Endodermal cell (in vitro differentiated cells): ENCODE data around the gene ERMP1. TPM values are rescaled to one million over a fixed set of nuclear protein-coding genes. Genes with fewer than 3 reads are reported as not detected.
"Not testable (repeated sequence)": the region's sequence is repeated elsewhere in the genome, so short reads cannot be mapped to it uniquely, and the experiment has no call there.

Experiments
- DNase-seq: peaks from one replicate; pipeline ENCODE4 v3.0.0-alpha.2; 2017
- H3K27ac ChIP-seq: 2 replicates; pipeline ENCODE4 v1.5.1; 2013; ENCODE audit warnings: mild to moderate bottlenecking, low read depth, low read length, moderate library complexity
- H3K27me3 ChIP-seq: 2 replicates; pipeline ENCODE4 v1.6.1; 2013; ENCODE audit warnings: mild to moderate bottlenecking, low read length, moderate library complexity; ENCODE audit not compliant: insufficient read depth, control insufficient read depth, poor library complexity, severe bottlenecking
- H3K36me3 ChIP-seq: 2 replicates; pipeline ENCODE4 v1.7.0; 2013; ENCODE audit warnings: mild to moderate bottlenecking, low read length, moderate library complexity; ENCODE audit not compliant: control insufficient read depth, insufficient read depth
- H3K4me1 ChIP-seq: one replicate; pipeline ENCODE4 v1.7.0; 2013; ENCODE audit warnings: low read length; ENCODE audit not compliant: control insufficient read depth, insufficient read depth
- H3K4me3 ChIP-seq: 2 replicates; pipeline ENCODE4 v1.5.1; 2013; ENCODE audit warnings: mild to moderate bottlenecking, low read length, moderate library complexity
- H3K9ac ChIP-seq: 2 replicates; pipeline ENCODE4 v1.6.1; 2013; ENCODE audit warnings: mild to moderate bottlenecking, low read length, moderate library complexity; ENCODE audit not compliant: poor library complexity, severe bottlenecking; ENCODE audit errors: extremely low read depth
- H3K9me3 ChIP-seq: 2 replicates; pipeline ENCODE4 v1.6.1; 2013; ENCODE audit warnings: mild to moderate bottlenecking, low read length, moderate library complexity; ENCODE audit not compliant: control insufficient read depth
- H3K27ac Mint-ChIP-seq: 2 replicates; pipeline ENCODE4 v1.8.0; 2020; ENCODE audit warnings: mixed read lengths
- H3K27me3 Mint-ChIP-seq: 2 replicates; pipeline ENCODE4 v1.8.0; 2021; ENCODE audit warnings: mild to moderate bottlenecking, mixed read lengths; ENCODE audit not compliant: insufficient read depth
- H3K36me3 Mint-ChIP-seq: 2 replicates; pipeline ENCODE4 v1.8.0; 2020; ENCODE audit warnings: low read depth, mixed read lengths
- H3K4me1 Mint-ChIP-seq: 2 replicates; pipeline ENCODE4 v1.8.0; 2020; ENCODE audit warnings: mixed read lengths
- H3K4me3 Mint-ChIP-seq: 2 replicates; pipeline ENCODE4 v1.8.0; 2020; ENCODE audit warnings: mild to moderate bottlenecking, moderate library complexity, mixed read lengths
- H3K9me3 Mint-ChIP-seq: 2 replicates; pipeline ENCODE4 v1.8.0; 2020; ENCODE audit warnings: mild to moderate bottlenecking, mixed read lengths
- WGBS, 2 experiments: methylation state at CpG; one replicate each; pipeline versions ENCODE4 v1.1.5 to v1.1.7; 2013; ENCODE audit warnings: missing lambda C conversion rate in 2 of 2, mixed read lengths in 1 of 2; ENCODE audit not compliant: insufficient coverage in 1 of 2, insufficient read length in 1 of 2; 5-methylcytosine and 5-hydroxymethylcytosine counted together
- total RNA-seq, 2 donors: library from RNA; stranded (reverse); fragmentation: NEBNext Ultra II Directional in 1 of 2; extraction: Animal tissue kit (Norgen Biotek cat#: 25700) in 1 of 2; gene quantifications; 2 replicates in 1 of 2; 3 replicates in 1 of 2; pipeline ENCODE4 v1.2.1, GENCODE V29; 2021
- TF ChIP-seq, protein P1 (sequence below): fragments of 200-600 bp; sonication (generic); conservative IDR thresholded peaks from 2 replicates; pipeline ENCODE4 v1.5.0; 2021; ENCODE audit warnings: antibody characterized with exemption, mild to moderate bottlenecking

Gene ERMP1
- total RNA-seq, 2 donors from 2014 or later = 22.8 to 36.0 TPM

DNA sequence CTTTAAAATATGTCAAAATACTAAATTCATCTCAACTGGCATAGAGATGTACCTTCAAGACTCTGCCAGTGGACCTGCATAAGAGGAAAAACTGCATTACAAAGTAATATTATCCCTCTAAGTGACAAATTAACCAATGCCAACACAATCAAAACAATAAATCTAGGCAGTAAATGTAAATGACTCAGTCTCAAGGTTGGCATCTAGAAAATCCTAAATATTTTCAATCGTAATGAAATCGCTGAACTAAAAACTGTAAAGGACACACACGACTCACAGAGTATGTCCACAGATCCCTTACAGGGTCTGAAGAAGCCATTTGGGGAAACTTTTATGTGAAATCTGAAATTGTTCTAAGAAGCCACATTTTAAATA lies 31.2 kb downstream of the ERMP1 start:
- Histone ChIP-seq H3K36me3 (no peaks in the 10 kb centered on the region), H3K9ac (no peak overlapping the region), H3K9me3 (no peaks in the 10 kb centered on the region), H3K27me3 (no peaks in the 10 kb centered on the region), H3K4me3 (no peak overlapping the region), H3K27ac (no peak overlapping the region), H3K4me1 (no peaks in the 10 kb centered on the region)
- TF ChIP-seq, protein P1, sequence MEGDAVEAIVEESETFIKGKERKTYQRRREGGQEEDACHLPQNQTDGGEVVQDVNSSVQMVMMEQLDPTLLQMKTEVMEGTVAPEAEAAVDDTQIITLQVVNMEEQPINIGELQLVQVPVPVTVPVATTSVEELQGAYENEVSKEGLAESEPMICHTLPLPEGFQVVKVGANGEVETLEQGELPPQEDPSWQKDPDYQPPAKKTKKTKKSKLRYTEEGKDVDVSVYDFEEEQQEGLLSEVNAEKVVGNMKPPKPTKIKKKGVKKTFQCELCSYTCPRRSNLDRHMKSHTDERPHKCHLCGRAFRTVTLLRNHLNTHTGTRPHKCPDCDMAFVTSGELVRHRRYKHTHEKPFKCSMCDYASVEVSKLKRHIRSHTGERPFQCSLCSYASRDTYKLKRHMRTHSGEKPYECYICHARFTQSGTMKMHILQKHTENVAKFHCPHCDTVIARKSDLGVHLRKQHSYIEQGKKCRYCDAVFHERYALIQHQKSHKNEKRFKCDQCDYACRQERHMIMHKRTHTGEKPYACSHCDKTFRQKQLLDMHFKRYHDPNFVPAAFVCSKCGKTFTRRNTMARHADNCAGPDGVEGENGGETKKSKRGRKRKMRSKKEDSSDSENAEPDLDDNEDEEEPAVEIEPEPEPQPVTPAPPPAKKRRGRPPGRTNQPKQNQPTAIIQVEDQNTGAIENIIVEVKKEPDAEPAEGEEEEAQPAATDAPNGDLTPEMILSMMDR = no peak
- Mint-ChIP-seq H3K4me3 (no peak overlapping the region), H3K9me3 (no peaks in the 10 kb centered on the region), H3K36me3 (peaks cover 14% of the 10 kb centered on the region), H3K4me1 (peaks cover 2% of the 10 kb centered on the region), H3K27me3 (no peaks in the 10 kb centered on the region), H3K27ac (no peak overlapping the region)
- WGBS, 2 experiments = 96 to 100% methylated on average over 3 of the region's 3 CpGs
- no peak for DNase-seq

DNA sequence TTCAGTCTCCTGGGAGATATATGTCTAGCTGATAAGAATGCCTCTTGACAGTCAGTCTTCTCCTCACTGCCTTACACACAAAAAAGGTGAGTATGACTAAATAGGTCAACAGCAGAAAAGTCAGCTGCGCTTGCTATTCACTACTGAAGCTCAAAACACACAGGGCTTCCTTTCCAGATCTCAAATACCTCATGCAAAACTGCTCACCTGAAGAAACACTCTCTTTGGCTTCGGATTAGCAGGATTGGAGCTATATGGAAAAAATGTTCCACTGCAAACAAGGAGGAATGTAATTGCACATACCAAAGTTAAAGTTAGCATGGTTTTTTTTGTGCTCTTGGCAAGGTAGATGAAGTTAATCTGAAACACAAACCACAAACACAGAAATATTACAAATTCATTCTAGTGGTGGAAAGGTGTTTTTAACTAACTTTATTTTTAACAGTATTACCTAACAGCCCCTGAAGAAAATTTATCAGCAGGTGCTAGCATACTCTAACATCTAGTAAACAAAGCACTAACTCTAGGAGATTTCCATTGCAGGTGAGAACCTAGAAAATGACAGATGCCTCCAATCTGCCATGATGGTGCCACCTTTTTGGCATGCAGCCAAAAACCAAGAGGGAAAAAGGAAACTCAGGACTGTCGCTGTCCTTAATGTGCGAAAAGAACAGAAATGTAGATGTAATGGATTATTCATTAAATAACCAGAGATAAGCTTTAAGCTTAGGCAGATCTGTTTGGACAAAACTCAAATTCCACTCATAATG lies 31.8 kb downstream of the ERMP1 start:
- H3K9ac ChIP-seq = no peak overlapping the region
- peaks cover 2% of the 10 kb centered on the region for H3K4me1 Mint-ChIP-seq
- no peaks in the 10 kb centered on the region for H3K36me3 ChIP-seq
- TF ChIP-seq, protein P1 = no peak
- 97% methylated on average over 4 of the region's 4 CpGs; no CpG with 5 or more reads in 1 of the 2 experiments for WGBS, 2 experiments
- H3K27me3 Mint-ChIP-seq = no peaks in the 10 kb centered on the region
- no peaks in the 10 kb centered on the region for H3K27me3 ChIP-seq
- H3K27ac ChIP-seq = no peak overlapping the region
- no peak overlapping the region for H3K4me3 Mint-ChIP-seq
- no peak overlapping the region for H3K4me3 ChIP-seq
- peaks cover 14% of the 10 kb centered on the region for H3K36me3 Mint-ChIP-seq
- no peak for DNase-seq
- H3K9me3 Mint-ChIP-seq = no peaks in the 10 kb centered on the region
- no peaks in the 10 kb centered on the region for H3K9me3 ChIP-seq
- no peaks in the 10 kb centered on the region for H3K4me1 ChIP-seq
- H3K27ac Mint-ChIP-seq = no peak overlapping the region

DNA sequence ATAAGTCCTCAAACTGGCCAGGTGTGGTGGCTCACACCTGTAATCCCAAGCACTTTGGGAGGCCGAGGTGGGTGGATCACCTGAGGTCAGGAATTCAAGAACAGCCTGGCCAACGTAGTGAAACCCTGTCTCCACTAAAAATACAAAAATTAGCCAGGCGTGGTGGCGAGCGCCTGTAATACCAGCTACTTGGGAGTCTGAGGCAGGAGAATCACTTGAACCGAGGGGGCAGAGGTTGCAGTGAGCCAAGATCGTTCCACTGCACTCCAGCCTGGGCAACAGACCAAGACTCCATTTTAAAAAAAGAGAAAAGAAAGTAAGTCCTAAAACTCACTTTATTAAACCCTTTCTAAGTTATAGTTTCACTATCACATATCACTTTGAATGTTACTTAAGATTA lies 32.5 kb downstream of the ERMP1 start:
- H3K27me3 ChIP-seq, H3K27ac Mint-ChIP-seq: not testable (repeated sequence)
- 94 to 100% methylated on average over 2 to 7 of the region's 7 CpGs for WGBS, 2 experiments

More for the DNA sequence above, 32.5 kb downstream of the ERMP1 start:
- DNase-seq, H3K27me3 Mint-ChIP-seq, H3K27ac ChIP-seq, H3K4me3 Mint-ChIP-seq, H3K9me3 ChIP-seq, H3K9me3 Mint-ChIP-seq, H3K9ac ChIP-seq, H3K36me3 ChIP-seq, H3K4me1 ChIP-seq, H3K4me1 Mint-ChIP-seq, H3K4me3 ChIP-seq: not testable (repeated sequence)
- peaks cover 14% of the 10 kb centered on the region for H3K36me3 Mint-ChIP-seq
